ENCODE measurements around the gene DUSP19.

- TF ChIP-seq CTCF (IDR thresholded peaks at IDR 0.05; ENCODE audit: low read length): no peak
- TF ChIP-seq EZH2 (IDR thresholded peaks at IDR 0.05; ENCODE audit: borderline replicate concordance, low read length): no peak
These were observed 6.4 kb upstream of the DUSP19 start for GRCh38 chr2:183072177-183072576.
